ENCODE data around the gene CD2AP. TPM values are rescaled to one million over a fixed set of nuclear protein-coding genes. Genes with fewer than 3 reads are reported as not detected.

Gene CD2AP
- total RNA-seq, 1 experiment from 2014 or later, result 43.8 TPM

DNA sequence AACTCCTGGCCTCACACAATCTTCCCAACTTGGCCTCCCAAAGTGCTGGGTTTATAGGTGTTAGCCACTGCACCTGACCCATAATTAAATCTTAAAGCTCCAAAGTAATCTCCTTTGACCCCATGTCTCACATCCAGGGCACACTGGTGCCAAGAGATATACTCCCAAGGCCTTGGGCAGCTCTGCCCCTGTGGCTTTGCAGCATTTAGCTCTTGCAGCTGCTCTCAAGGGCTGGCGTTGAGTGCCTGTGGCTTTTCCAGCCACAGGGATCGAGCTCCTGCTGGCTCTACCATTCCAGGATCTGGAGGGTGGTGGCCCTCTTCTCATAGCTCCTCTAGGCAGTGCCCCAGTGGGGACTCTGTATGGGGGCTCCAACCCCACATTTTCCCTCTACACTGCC, 49.3 kb upstream of the CD2AP start:
- Histone ChIP-seq H4K20me1 (ENCODE audit: insufficient read depth) (no peaks in the 10 kb centered on the region), H2AFZ (ENCODE audit: low read depth, low read length, poor library complexity, severe bottlenecking) (no peak overlapping the region), H3K36me3 (ENCODE audit: control insufficient read depth in 1 of 2, insufficient read depth in 2 of 2, low read length in 2 of 2) (no peaks in the 10 kb centered on the region), H3K9ac (ENCODE audit: low read length) (no peak overlapping the region), H3K9me3 (ENCODE audit: control insufficient read depth in 1 of 2, insufficient read depth in 1 of 2, low read depth in 1 of 2, low read length in 2 of 2) (no peaks in the 10 kb centered on the region), H3K27me3 (ENCODE audit: insufficient read depth, low read length) (no peaks in the 10 kb centered on the region), H3K79me2 (ENCODE audit: insufficient read depth, low read length) (no peaks in the 10 kb centered on the region), H3K4me3 (replicated peaks in 1 of 2; ENCODE audit: low read depth in 1 of 2, low read length in 2 of 2) (no peak overlapping the region), H3K4me1 (ENCODE audit: control insufficient read depth in 1 of 2, insufficient read depth in 2 of 2, low read length in 2 of 2) (peaks cover 0 to 11% of the 10 kb centered on the region in 2 experiments; a peak in 1 of 4 replicates), H3K9me2 (ENCODE audit: insufficient read depth) (no peaks in the 10 kb centered on the region), H3K27ac (ENCODE audit: low read depth, low read length) (no peak overlapping the region), H3K4me2 (ENCODE audit: low read length) (no peak overlapping the region)
- CTCF ChIA-PET, result no interaction called here
- BruUV-seq (replicated peaks), result no TSS peak
- intact Hi-C loops (cut with micrococcal nuclease), result no loop called here
- RAD21 ChIA-PET (ENCODE audit: low non-redundant PET in 1 of 2, low total read pairs in 2 of 2, uncharacterized antibody in 2 of 2, unreplicated experiment in 2 of 2), result no interaction called here
- TF ChIP-seq ELF1 (IDR thresholded peaks at IDR 0.05; ENCODE audit: borderline replicate concordance, low read depth) (no peak), EGR1 (IDR thresholded peaks at IDR 0.05; ENCODE audit: low read depth) (no peak), EZH2phosphoT487 (IDR thresholded peaks at IDR 0.05; ENCODE audit: borderline replicate concordance) (no peak), POLR2A (IDR thresholded peaks at IDR 0.05; ENCODE audit: borderline replicate concordance, extremely low read depth, insufficient read depth, insufficient read length) (no peak), SRF (IDR thresholded peaks at IDR 0.05; ENCODE audit: low read depth) (no peak), YY1 (IDR thresholded peaks at IDR 0.05; ENCODE audit: extremely low read depth, insufficient replicate concordance, low read depth, low read length) (no peak), CBX3 (IDR thresholded peaks at IDR 0.05; ENCODE audit: low read depth) (no peak), SIN3A (IDR thresholded peaks at IDR 0.05; ENCODE audit: low read depth) (no peak), TCF7L2 (IDR thresholded peaks at IDR 0.05; ENCODE audit: borderline replicate concordance, extremely low read depth, insufficient read depth, insufficient read length) (no peak), FOSL1 (IDR thresholded peaks at IDR 0.05; ENCODE audit: low read depth) (no peak), CEBPB (IDR thresholded peaks at IDR 0.05; ENCODE audit: low read depth) (no peak), JUND (IDR thresholded peaks at IDR 0.05) (no peak), EZH2 (IDR thresholded peaks at IDR 0.05) (no peak), ZFX (IDR thresholded peaks at IDR 0.05) (no peak), RAD21 (IDR thresholded peaks at IDR 0.05; ENCODE audit: low read depth) (no peak), SP1 (IDR thresholded peaks at IDR 0.05; ENCODE audit: low read depth) (no peak)
- TF ChIP-seq, protein P1, sequence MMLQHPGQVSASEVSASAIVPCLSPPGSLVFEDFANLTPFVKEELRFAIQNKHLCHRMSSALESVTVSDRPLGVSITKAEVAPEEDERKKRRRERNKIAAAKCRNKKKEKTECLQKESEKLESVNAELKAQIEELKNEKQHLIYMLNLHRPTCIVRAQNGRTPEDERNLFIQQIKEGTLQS (IDR thresholded peaks at IDR 0.05), result no peak
- TF ChIP-seq, protein P2, sequence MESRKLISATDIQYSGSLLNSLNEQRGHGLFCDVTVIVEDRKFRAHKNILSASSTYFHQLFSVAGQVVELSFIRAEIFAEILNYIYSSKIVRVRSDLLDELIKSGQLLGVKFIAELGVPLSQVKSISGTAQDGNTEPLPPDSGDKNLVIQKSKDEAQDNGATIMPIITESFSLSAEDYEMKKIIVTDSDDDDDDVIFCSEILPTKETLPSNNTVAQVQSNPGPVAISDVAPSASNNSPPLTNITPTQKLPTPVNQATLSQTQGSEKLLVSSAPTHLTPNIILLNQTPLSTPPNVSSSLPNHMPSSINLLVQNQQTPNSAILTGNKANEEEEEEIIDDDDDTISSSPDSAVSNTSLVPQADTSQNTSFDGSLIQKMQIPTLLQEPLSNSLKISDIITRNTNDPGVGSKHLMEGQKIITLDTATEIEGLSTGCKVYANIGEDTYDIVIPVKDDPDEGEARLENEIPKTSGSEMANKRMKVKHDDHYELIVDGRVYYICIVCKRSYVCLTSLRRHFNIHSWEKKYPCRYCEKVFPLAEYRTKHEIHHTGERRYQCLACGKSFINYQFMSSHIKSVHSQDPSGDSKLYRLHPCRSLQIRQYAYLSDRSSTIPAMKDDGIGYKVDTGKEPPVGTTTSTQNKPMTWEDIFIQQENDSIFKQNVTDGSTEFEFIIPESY (IDR thresholded peaks at IDR 0.05; ENCODE audit: extremely low read depth, insufficient replicate concordance, low read length), result no peak
- TF ChIP-seq, protein P3, sequence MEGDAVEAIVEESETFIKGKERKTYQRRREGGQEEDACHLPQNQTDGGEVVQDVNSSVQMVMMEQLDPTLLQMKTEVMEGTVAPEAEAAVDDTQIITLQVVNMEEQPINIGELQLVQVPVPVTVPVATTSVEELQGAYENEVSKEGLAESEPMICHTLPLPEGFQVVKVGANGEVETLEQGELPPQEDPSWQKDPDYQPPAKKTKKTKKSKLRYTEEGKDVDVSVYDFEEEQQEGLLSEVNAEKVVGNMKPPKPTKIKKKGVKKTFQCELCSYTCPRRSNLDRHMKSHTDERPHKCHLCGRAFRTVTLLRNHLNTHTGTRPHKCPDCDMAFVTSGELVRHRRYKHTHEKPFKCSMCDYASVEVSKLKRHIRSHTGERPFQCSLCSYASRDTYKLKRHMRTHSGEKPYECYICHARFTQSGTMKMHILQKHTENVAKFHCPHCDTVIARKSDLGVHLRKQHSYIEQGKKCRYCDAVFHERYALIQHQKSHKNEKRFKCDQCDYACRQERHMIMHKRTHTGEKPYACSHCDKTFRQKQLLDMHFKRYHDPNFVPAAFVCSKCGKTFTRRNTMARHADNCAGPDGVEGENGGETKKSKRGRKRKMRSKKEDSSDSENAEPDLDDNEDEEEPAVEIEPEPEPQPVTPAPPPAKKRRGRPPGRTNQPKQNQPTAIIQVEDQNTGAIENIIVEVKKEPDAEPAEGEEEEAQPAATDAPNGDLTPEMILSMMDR (IDR thresholded peaks at IDR 0.05 in 2 of 3, conservative IDR thresholded peaks at IDR 0.05 in 1 of 3; ENCODE audit: borderline replicate concordance in 1 of 3, insufficient read depth in 1 of 3, low read depth in 2 of 3, low read length in 2 of 3), result no peak
- TF ChIP-seq, protein P4, sequence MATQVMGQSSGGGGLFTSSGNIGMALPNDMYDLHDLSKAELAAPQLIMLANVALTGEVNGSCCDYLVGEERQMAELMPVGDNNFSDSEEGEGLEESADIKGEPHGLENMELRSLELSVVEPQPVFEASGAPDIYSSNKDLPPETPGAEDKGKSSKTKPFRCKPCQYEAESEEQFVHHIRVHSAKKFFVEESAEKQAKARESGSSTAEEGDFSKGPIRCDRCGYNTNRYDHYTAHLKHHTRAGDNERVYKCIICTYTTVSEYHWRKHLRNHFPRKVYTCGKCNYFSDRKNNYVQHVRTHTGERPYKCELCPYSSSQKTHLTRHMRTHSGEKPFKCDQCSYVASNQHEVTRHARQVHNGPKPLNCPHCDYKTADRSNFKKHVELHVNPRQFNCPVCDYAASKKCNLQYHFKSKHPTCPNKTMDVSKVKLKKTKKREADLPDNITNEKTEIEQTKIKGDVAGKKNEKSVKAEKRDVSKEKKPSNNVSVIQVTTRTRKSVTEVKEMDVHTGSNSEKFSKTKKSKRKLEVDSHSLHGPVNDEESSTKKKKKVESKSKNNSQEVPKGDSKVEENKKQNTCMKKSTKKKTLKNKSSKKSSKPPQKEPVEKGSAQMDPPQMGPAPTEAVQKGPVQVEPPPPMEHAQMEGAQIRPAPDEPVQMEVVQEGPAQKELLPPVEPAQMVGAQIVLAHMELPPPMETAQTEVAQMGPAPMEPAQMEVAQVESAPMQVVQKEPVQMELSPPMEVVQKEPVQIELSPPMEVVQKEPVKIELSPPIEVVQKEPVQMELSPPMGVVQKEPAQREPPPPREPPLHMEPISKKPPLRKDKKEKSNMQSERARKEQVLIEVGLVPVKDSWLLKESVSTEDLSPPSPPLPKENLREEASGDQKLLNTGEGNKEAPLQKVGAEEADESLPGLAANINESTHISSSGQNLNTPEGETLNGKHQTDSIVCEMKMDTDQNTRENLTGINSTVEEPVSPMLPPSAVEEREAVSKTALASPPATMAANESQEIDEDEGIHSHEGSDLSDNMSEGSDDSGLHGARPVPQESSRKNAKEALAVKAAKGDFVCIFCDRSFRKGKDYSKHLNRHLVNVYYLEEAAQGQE (IDR thresholded peaks at IDR 0.05; ENCODE audit: low read depth), result no peak
- no peak for DNase-seq (ENCODE audit: low read depth, low spot score)
- ATAC-seq, result no peak
- POLR2A ChIA-PET, result no interaction called here
